Measurements from ENCODE around the gene KRTAP12-2. TPM values are rescaled to one million over a fixed set of nuclear protein-coding genes. Genes with fewer than 3 reads are reported as not detected.

KRTAP12-2 gene
- total RNA-seq: not detected

- peaks cover 13% of the 10 kb centered on the region for H3K9me3 Mint-ChIP-seq
- H3K36me3 Mint-ChIP-seq (ENCODE audit: low read depth): no peaks in the 10 kb centered on the region
- no peak within 1 kb of the TSS for H3K4me3 Mint-ChIP-seq
- no peak for ATAC-seq (replicated peaks)
- H3K27me3 Mint-ChIP-seq: no peaks in the 10 kb centered on the region
- H3K27ac Mint-ChIP-seq: no peak within 1 kb of the TSS
- H3K4me1 Mint-ChIP-seq: no peaks in the 10 kb centered on the region
Observed at GRCh38 chr21:44666401-44667320, at the start of gene KRTAP12-2. TSS of gene KRTAP12-2 (minus strand) at chr21:44666927. CDS start at chr21:44666886, 41 bp downstream.

- peaks cover 34% of the 10 kb centered on the region for H3K27me3 Mint-ChIP-seq
- H3K4me1 Mint-ChIP-seq: peaks cover 15% of the 10 kb centered on the region
- H3K9me3 Mint-ChIP-seq: no peaks in the 10 kb centered on the region
- H3K4me3 Mint-ChIP-seq: no peak overlapping the region
- H3K36me3 Mint-ChIP-seq (ENCODE audit: low read depth): no peaks in the 10 kb centered on the region
- no peak for ATAC-seq (replicated peaks)
- H3K27ac Mint-ChIP-seq: no peak overlapping the region
Observed at GRCh38 chr21:44714905-44715304, 48.2 kb upstream of the KRTAP12-2 start.

- H3K27ac Mint-ChIP-seq: no peak overlapping the region
- no peaks in the 10 kb centered on the region for H3K36me3 Mint-ChIP-seq (ENCODE audit: low read depth)
- peaks cover 39% of the 10 kb centered on the region for H3K27me3 Mint-ChIP-seq
- no peaks in the 10 kb centered on the region for H3K9me3 Mint-ChIP-seq
- H3K4me3 Mint-ChIP-seq: no peak overlapping the region
- H3K4me1 Mint-ChIP-seq: peaks cover 22% of the 10 kb centered on the region
- no peak for ATAC-seq (replicated peaks)
Observed at GRCh38 chr21:44713846-44714245, 47.1 kb upstream of the KRTAP12-2 start.

GRCh38 chr21:44713130-44713529 is 46.4 kb upstream of the KRTAP12-2 start:
- Mint-ChIP-seq H3K9me3 (no peaks in the 10 kb centered on the region), H3K27ac (no peak overlapping the region), H3K4me1 (peaks cover 22% of the 10 kb centered on the region), H3K27me3 (peaks cover 38% of the 10 kb centered on the region), H3K4me3 (no peak overlapping the region), H3K36me3 (ENCODE audit: low read depth) (no peaks in the 10 kb centered on the region)
- ATAC-seq (replicated peaks): no peak

GRCh38 chr21:44712203-44713028 is 45.7 kb upstream of the KRTAP12-2 start:
- Mint-ChIP-seq H3K27ac (no peak overlapping the region), H3K36me3 (ENCODE audit: low read depth) (no peaks in the 10 kb centered on the region), H3K9me3 (no peaks in the 10 kb centered on the region), H3K4me3 (no peak overlapping the region), H3K4me1 (peaks cover 22% of the 10 kb centered on the region), H3K27me3 (peaks cover 36% of the 10 kb centered on the region)
- no peak for ATAC-seq (replicated peaks)

- H3K27me3 Mint-ChIP-seq: peaks cover 36% of the 10 kb centered on the region
- no peak within 1 kb of the TSS for H3K27ac Mint-ChIP-seq
- H3K36me3 Mint-ChIP-seq (ENCODE audit: low read depth): no peaks in the 10 kb centered on the region
- ATAC-seq (replicated peaks): no peak
- H3K9me3 Mint-ChIP-seq: no peaks in the 10 kb centered on the region
- peaks cover 22% of the 10 kb centered on the region for H3K4me1 Mint-ChIP-seq
- H3K4me3 Mint-ChIP-seq: peak within 1 kb of the TSS; percentile 65
Observed at GRCh38 chr21:44711327-44712202, 44.8 kb upstream of the KRTAP12-2 start, which contains the start of gene TSPEAR. TSS of gene TSPEAR (minus strand) at chr21:44711572. CDS start at chr21:44711514, 58 bp downstream.

GRCh38 chr21:44710756-44711326 is 44.1 kb upstream of the KRTAP12-2 start:
- peaks cover 39% of the 10 kb centered on the region for H3K27me3 Mint-ChIP-seq
- peak overlapping the region; percentile 65 for H3K4me3 Mint-ChIP-seq
- no peak for ATAC-seq (replicated peaks)

GRCh38 chr21:44710294-44710665 is 43.6 kb upstream of the KRTAP12-2 start:
- H3K4me3 Mint-ChIP-seq: peak overlapping the region; percentile 65
- H3K36me3 Mint-ChIP-seq (ENCODE audit: low read depth): no peaks in the 10 kb centered on the region
- H3K4me1 Mint-ChIP-seq: peaks cover 22% of the 10 kb centered on the region
- peaks cover 41% of the 10 kb centered on the region for H3K27me3 Mint-ChIP-seq
- no peak for ATAC-seq (replicated peaks)
- H3K27ac Mint-ChIP-seq: no peak overlapping the region
- no peaks in the 10 kb centered on the region for H3K9me3 Mint-ChIP-seq

More at GRCh38 chr21:44710756-44711326, 44.1 kb upstream of the KRTAP12-2 start:
- H3K27ac Mint-ChIP-seq: no peak overlapping the region
- H3K4me1 Mint-ChIP-seq: peaks cover 22% of the 10 kb centered on the region
- no peaks in the 10 kb centered on the region for H3K9me3 Mint-ChIP-seq
- no peaks in the 10 kb centered on the region for H3K36me3 Mint-ChIP-seq (ENCODE audit: low read depth)

- peaks cover 44% of the 10 kb centered on the region for H3K27me3 Mint-ChIP-seq
- peak; percentile 50 for ATAC-seq (replicated peaks)
Observed at GRCh38 chr21:44709426-44710293, 42.9 kb upstream of the KRTAP12-2 start.

GRCh38 chr21:44708866-44709425 is 42.2 kb upstream of the KRTAP12-2 start:
- Mint-ChIP-seq H3K27ac (no peak overlapping the region), H3K36me3 (ENCODE audit: low read depth) (no peaks in the 10 kb centered on the region), H3K4me3 (peak overlapping the region; percentile 65), H3K9me3 (no peaks in the 10 kb centered on the region), H3K4me1 (peaks cover 16% of the 10 kb centered on the region), H3K27me3 (peaks cover 42% of the 10 kb centered on the region)
- no peak for ATAC-seq (replicated peaks)

More at GRCh38 chr21:44709426-44710293, 42.9 kb upstream of the KRTAP12-2 start:
- peak overlapping the region; percentile 65 for H3K4me3 Mint-ChIP-seq
- no peaks in the 10 kb centered on the region for H3K9me3 Mint-ChIP-seq
- no peaks in the 10 kb centered on the region for H3K36me3 Mint-ChIP-seq (ENCODE audit: low read depth)
- no peak overlapping the region for H3K27ac Mint-ChIP-seq
- peaks cover 18% of the 10 kb centered on the region for H3K4me1 Mint-ChIP-seq

GRCh38 chr21:44708213-44708865 is 41.6 kb upstream of the KRTAP12-2 start:
- Mint-ChIP-seq H3K4me1 (peaks cover 16% of the 10 kb centered on the region), H3K36me3 (ENCODE audit: low read depth) (no peaks in the 10 kb centered on the region), H3K4me3 (no peak overlapping the region), H3K27me3 (peaks cover 40% of the 10 kb centered on the region), H3K9me3 (no peaks in the 10 kb centered on the region), H3K27ac (no peak overlapping the region)
- ATAC-seq (replicated peaks): no peak
